ENCODE results near the gene ATRIP. TPM values are rescaled to one million over a fixed set of nuclear protein-coding genes. Genes with fewer than 3 reads are reported as not detected.

ATRIP gene
- total and polyA plus RNA-seq, 2 donors = 6.2 to 8.4 TPM

DNA sequence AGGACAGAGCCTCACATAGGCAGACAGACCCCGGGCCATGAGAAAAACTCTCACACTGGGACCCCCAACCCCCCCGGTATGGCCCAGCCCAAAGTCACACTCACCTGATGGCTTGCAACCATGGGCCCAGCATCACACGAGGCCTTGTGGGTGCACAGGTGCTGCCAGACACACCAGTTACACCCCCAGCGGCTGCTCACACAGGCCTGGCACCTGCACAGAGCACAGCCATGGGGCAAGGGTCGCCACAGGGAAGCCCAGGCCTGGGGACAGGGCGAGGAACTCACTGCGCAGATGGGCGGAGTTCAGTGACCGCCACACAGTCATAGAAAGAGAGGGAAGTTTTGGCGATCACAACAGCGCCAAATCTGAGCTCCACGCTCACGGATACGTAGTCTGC, 26.0 kb upstream of the ATRIP start:
- 94% methylated on average over 14 of the region's 14 CpGs for WGBS
- H3K27ac ChIP-seq (ENCODE audit: low read depth in 1 of 2, low read length in 1 of 2) = no peak overlapping the region

DNA sequence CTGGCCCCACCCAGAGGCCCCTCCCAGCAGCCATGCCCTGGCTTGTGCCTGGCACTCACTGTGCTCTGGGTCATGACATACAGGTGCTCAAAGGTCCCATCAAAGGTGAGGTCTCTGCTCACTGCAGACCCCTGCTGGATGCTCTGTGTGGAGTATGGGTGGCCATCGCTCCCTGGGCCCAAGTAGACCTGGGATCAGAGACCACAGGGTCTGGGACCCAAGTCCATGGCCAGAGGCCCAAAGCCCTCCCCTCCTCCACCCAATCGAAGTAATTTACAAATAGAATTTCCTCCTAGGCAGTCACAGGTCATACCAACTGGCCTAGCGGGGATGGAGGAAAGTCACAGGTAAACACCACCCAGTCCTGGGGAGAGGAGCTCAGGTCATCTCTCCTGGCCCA, 24.3 kb upstream of the ATRIP start:
- Histone ChIP-seq H3K4me1 (ENCODE audit: control insufficient read depth in 2 of 2, insufficient read depth in 2 of 2, low read length in 2 of 2) (peaks cover 0 to 11% of the 10 kb centered on the region in 2 donors), H3K9me3 (ENCODE audit: control insufficient read depth in 2 of 2, insufficient read depth in 1 of 2, low read length in 1 of 2) (no peaks in the 10 kb centered on the region), H3K27me3 (ENCODE audit: control insufficient read depth in 2 of 2, insufficient read depth in 1 of 2, low read length in 1 of 2) (peaks cover 0 to 13% of the 10 kb centered on the region in 2 donors), H3K4me3 (ENCODE audit: low read length in 2 of 2) (no peak overlapping the region), H3K36me3 (ENCODE audit: control insufficient read depth in 2 of 2, insufficient read depth in 2 of 2, low read length in 1 of 2) (peaks cover 0 to 4% of the 10 kb centered on the region in 2 donors), H3K27ac (ENCODE audit: low read depth in 1 of 2, low read length in 1 of 2) (no peak overlapping the region)
- 95% methylated on average over 3 of the region's 3 CpGs for WGBS
- DNase-seq (ENCODE audit: low read depth in 6 of 9, low spot score in 9 of 9) = no peak

More for the DNA sequence above, 26.0 kb upstream of the ATRIP start:
- H3K9me3 ChIP-seq (ENCODE audit: control insufficient read depth in 2 of 2, insufficient read depth in 1 of 2, low read length in 1 of 2) = no peaks in the 10 kb centered on the region
- H3K4me1 ChIP-seq (ENCODE audit: control insufficient read depth in 2 of 2, insufficient read depth in 2 of 2, low read length in 2 of 2) = peaks cover 0 to 11% of the 10 kb centered on the region in 2 donors
- H3K36me3 ChIP-seq (ENCODE audit: control insufficient read depth in 2 of 2, insufficient read depth in 2 of 2, low read length in 1 of 2) = peaks cover 0 to 4% of the 10 kb centered on the region in 2 donors
- no peak for DNase-seq (ENCODE audit: low read depth in 6 of 9, low spot score in 9 of 9)
- no peak overlapping the region for H3K4me3 ChIP-seq (ENCODE audit: low read length in 2 of 2)
- no peaks in the 10 kb centered on the region for H3K27me3 ChIP-seq (ENCODE audit: control insufficient read depth in 2 of 2, insufficient read depth in 1 of 2, low read length in 1 of 2)

DNA sequence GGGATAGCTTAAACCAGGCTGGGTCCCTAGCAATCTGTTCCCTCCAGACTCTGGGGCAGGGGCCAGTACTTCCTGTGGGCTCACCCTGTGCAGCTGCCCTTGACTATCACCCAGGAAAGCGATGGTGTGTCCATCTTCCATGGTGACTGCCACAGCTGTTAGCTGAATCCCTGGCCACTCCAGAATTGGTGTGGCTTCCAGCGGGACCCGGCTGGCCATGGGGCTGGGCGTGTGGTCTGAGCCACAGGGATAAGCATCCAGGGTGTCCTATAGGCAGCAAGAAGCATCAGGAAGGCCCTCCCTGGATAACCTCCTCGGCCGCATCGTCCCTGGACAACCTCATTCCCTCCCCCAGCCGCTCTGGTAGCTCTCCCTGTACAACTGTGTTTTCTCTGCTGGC, 23.9 kb upstream of the ATRIP start:
- peaks cover 0 to 4% of the 10 kb centered on the region in 2 donors for H3K36me3 ChIP-seq (ENCODE audit: control insufficient read depth in 2 of 2, insufficient read depth in 2 of 2, low read length in 1 of 2)
- H3K4me1 ChIP-seq (ENCODE audit: control insufficient read depth in 2 of 2, insufficient read depth in 2 of 2, low read length in 2 of 2) = peaks cover 0 to 11% of the 10 kb centered on the region in 2 donors
- H3K27ac ChIP-seq (ENCODE audit: low read depth in 1 of 2, low read length in 1 of 2) = no peak overlapping the region
- DNase-seq (ENCODE audit: low read depth in 6 of 9, low spot score in 9 of 9) = no peak
- H3K27me3 ChIP-seq (ENCODE audit: control insufficient read depth in 2 of 2, insufficient read depth in 1 of 2, low read length in 1 of 2) = peaks cover 0 to 18% of the 10 kb centered on the region in 2 donors
- WGBS = over 99% methylated on average over 8 of the region's 8 CpGs
- H3K4me3 ChIP-seq (ENCODE audit: low read length in 2 of 2) = no peak overlapping the region
- H3K9me3 ChIP-seq (ENCODE audit: control insufficient read depth in 2 of 2, insufficient read depth in 1 of 2, low read length in 1 of 2) = no peaks in the 10 kb centered on the region

DNA sequence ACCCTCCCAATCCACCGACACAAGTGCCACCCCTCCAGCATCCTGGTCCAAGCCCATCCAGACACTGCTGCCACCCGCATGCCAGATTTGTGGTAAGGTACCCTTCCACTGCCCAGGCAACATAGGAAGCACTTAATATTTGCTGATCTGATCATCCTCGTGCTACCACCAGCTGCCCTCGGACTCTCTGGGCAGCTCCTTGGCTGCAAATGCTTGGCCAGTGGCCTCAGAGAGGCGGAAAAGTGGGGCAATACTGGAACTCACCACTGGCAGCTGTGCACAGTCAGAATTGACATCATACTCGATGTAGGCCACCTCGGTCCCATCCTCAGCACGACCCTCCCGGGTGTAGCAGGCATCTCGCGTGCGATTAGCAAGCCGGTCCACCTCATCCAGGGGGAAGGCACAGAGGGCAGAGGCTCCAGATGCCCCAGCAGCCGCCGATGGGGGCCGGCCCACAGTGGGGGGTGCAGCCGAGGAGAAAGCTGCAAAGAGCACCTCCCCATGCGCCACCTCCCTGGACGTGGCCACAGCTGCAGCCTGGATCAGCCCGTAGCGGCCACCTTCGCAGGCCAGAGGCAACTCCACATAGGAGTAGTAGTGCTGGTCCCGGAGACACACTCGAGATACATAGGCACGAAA, 23.2 kb upstream of the ATRIP start:
- no peak for DNase-seq (ENCODE audit: low read depth in 6 of 9, low spot score in 9 of 9)
- no peak overlapping the region for H3K4me3 ChIP-seq (ENCODE audit: low read length in 2 of 2)
- peaks cover under 1 to 11% of the 10 kb centered on the region in 2 donors for H3K4me1 ChIP-seq (ENCODE audit: control insufficient read depth in 2 of 2, insufficient read depth in 2 of 2, low read length in 2 of 2)
- no peak overlapping the region for H3K27ac ChIP-seq (ENCODE audit: low read depth in 1 of 2, low read length in 1 of 2)
- peaks cover 2 to 24% of the 10 kb centered on the region in 2 donors for H3K27me3 ChIP-seq (ENCODE audit: control insufficient read depth in 2 of 2, insufficient read depth in 1 of 2, low read length in 1 of 2)
- 97% methylated on average over 25 of the region's 25 CpGs for WGBS
- H3K9me3 ChIP-seq (ENCODE audit: control insufficient read depth in 2 of 2, insufficient read depth in 1 of 2, low read length in 1 of 2) = no peaks in the 10 kb centered on the region
- H3K36me3 ChIP-seq (ENCODE audit: control insufficient read depth in 2 of 2, insufficient read depth in 2 of 2, low read length in 1 of 2) = peaks cover 0 to 4% of the 10 kb centered on the region in 2 donors

DNA sequence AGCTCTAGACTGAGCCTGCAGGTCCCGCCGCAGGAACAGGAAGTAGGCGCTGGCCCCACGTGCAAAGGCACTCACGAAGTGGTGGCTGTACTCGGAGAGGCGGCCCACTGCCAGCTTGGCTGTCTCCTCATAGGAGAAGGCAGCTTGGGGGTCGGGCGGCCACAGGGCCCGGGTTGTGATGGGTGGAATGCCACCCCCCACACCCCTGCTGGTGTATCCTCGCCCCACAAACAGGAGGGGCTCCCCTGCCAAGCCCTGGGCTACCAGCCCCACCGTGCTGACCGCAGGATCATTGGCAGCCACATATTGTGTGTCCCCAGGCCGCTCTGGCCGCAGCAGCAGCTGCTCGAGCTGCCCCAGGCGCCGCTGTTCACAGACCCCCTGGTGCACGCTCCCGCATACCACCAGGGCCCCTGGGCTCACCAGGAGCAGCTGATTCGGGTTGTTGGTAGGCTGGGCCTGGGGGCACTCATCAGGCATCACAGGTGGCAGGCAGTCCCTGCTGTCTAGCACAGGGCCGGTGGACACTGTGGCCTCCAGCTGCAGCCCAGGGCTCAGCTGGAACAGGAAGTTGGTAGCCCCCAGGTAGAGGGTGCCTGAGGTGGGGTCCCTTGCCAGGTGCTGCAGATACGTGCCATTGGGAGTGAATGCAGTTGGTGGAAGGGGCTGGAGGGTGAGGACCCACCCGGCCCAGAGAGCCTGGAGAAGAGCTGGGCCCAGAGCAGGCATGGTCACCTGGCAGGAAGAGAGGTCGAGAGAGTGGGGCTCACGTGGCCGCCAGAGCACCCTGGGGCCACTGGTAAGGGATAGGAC, 22.4 kb upstream of the ATRIP start:
- H3K9me3 ChIP-seq (ENCODE audit: control insufficient read depth in 2 of 2, insufficient read depth in 1 of 2, low read length in 1 of 2) = no peaks in the 10 kb centered on the region
- H3K27me3 ChIP-seq (ENCODE audit: control insufficient read depth in 2 of 2, insufficient read depth in 1 of 2, low read length in 1 of 2) = peaks cover 4 to 32% of the 10 kb centered on the region in 2 donors
- peaks cover 0 to 4% of the 10 kb centered on the region in 2 donors for H3K36me3 ChIP-seq (ENCODE audit: control insufficient read depth in 2 of 2, insufficient read depth in 2 of 2, low read length in 1 of 2)
- WGBS = 94% methylated on average over 27 of the region's 27 CpGs
- no peak for DNase-seq (ENCODE audit: low read depth in 6 of 9, low spot score in 9 of 9)
- no peak overlapping the region for H3K27ac ChIP-seq (ENCODE audit: low read depth in 1 of 2, low read length in 1 of 2)
- H3K4me3 ChIP-seq (ENCODE audit: low read length in 2 of 2) = no peak overlapping the region
- H3K4me1 ChIP-seq (ENCODE audit: control insufficient read depth in 2 of 2, insufficient read depth in 2 of 2, low read length in 2 of 2) = peaks cover 4 to 11% of the 10 kb centered on the region in 2 donors

DNA sequence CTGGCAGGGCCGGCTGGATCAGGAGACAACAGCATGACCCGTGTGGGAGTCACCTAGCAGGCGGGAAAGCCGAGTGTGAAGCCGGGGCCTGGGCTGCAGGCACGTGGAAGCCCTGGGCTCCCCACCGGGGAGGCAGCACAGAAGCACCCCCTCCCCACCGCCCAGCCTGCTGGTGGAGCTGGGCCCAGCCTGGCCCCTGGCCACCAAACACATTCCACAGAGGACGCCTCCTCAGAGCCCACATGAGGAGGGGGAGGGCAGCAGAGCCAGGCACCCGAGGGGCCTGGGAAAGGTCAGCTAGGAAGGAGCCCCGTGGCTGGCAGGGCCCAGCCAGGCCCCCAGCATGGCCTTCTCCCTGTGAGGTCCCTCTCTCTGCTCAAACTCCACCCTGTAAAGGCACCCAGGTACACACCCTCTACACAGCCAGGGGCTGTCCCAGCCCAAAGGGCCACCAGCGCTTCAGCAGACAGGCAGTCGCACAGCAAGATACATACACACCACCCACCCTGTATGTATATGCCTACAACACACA, 21.2 kb upstream of the ATRIP start:
- Histone ChIP-seq H3K36me3 (ENCODE audit: control insufficient read depth in 2 of 2, insufficient read depth in 2 of 2, low read length in 1 of 2) (peaks cover 0 to 4% of the 10 kb centered on the region in 2 donors), H3K9me3 (ENCODE audit: control insufficient read depth in 2 of 2, insufficient read depth in 1 of 2, low read length in 1 of 2) (peaks cover 0 to 3% of the 10 kb centered on the region in 2 donors), H3K27me3 (ENCODE audit: control insufficient read depth in 2 of 2, insufficient read depth in 1 of 2, low read length in 1 of 2) (peaks cover 4 to 42% of the 10 kb centered on the region in 2 donors), H3K27ac (ENCODE audit: low read depth in 1 of 2, low read length in 1 of 2) (no peak overlapping the region), H3K4me1 (ENCODE audit: control insufficient read depth in 2 of 2, insufficient read depth in 2 of 2, low read length in 2 of 2) (peaks cover 9 to 19% of the 10 kb centered on the region in 2 donors), H3K4me3 (ENCODE audit: low read length in 2 of 2) (no peak overlapping the region)
- 94% methylated on average over 13 of the region's 13 CpGs for WGBS
- no peak for DNase-seq (ENCODE audit: low read depth in 6 of 9, low spot score in 9 of 9)

DNA sequence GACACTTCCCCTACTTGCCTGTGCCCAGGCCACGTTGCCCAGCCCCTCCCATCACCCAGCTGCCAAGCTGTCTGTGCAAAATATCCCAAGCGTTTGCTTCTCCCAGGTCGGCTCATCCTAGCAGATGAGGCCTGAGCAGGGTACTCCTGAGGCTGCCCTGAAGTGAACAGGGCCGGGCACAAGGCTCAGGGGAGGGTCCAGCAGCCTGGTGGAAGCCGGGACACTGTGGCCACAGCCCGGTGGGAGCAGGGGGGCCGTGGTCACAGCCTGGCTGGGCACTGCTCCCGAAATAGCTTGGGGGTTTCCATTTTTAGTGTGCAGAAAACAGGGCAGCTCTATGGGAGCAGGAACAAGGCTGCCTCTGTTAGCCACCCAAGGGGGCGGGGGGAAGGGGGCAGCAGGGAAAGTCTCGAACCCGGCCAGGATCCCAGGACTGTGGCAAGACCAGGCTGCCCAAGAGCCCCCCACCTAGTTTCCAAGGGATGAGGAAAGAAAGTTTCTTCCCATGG, 20.1 kb upstream of the ATRIP start:
- no peak overlapping the region for H3K27ac ChIP-seq (ENCODE audit: low read depth in 1 of 2, low read length in 1 of 2)
- H3K4me1 ChIP-seq (ENCODE audit: control insufficient read depth in 2 of 2, insufficient read depth in 2 of 2, low read length in 2 of 2) = peaks cover 9 to 26% of the 10 kb centered on the region in 2 donors
- WGBS = 89% methylated on average over 11 of the region's 11 CpGs
- no peak for DNase-seq (ENCODE audit: low read depth in 6 of 9, low spot score in 9 of 9)
- peaks cover 4 to 44% of the 10 kb centered on the region in 2 donors for H3K27me3 ChIP-seq (ENCODE audit: control insufficient read depth in 2 of 2, insufficient read depth in 1 of 2, low read length in 1 of 2)
- no peak overlapping the region for H3K4me3 ChIP-seq (ENCODE audit: low read length in 2 of 2)
- peaks cover 0 to 3% of the 10 kb centered on the region in 2 donors for H3K9me3 ChIP-seq (ENCODE audit: control insufficient read depth in 2 of 2, insufficient read depth in 1 of 2, low read length in 1 of 2)
- H3K36me3 ChIP-seq (ENCODE audit: control insufficient read depth in 2 of 2, insufficient read depth in 2 of 2, low read length in 1 of 2) = no peaks in the 10 kb centered on the region

DNA sequence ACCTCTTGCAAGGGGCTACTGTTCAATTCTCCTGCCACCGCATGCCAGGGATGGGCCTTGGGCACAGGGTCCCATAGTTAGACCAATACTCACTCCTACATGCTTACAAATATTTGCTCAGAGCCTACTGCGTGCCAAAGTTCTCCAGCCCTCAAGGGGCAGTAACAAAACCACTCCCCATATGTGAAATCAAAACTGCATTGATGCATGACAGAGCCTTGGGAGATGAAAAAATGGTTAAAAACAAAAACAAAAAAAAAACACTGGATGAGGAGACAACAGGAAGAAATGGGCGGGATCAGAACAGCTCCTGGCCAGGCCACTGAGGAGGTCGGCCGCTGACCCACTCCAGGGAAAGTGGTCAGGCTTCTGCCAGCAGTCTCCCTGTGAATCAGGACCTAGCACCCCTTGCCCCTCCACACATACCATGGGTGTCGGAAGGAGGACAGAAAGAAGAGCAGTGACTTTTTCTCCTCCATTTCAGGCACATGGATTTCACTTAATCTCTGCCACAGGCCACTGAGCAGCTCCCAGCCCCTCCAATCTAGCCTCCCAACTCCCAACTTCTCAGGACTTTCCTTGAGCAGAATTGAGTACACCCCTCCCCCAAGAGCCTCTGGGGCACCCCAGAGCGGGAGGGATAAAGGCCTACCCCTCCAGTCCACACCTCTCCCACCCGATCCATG, 19.4 kb upstream of the ATRIP start:
- 93% methylated on average over 8 of the region's 8 CpGs for WGBS
- H3K36me3 ChIP-seq (ENCODE audit: control insufficient read depth in 2 of 2, insufficient read depth in 2 of 2, low read length in 1 of 2) = peaks cover 0 to under 1% of the 10 kb centered on the region in 2 donors
- no peak overlapping the region for H3K4me3 ChIP-seq (ENCODE audit: low read length in 2 of 2)
- H3K9me3 ChIP-seq (ENCODE audit: control insufficient read depth in 2 of 2, insufficient read depth in 1 of 2, low read length in 1 of 2) = peaks cover 0 to 3% of the 10 kb centered on the region in 2 donors
- H3K27ac ChIP-seq (ENCODE audit: low read depth in 1 of 2, low read length in 1 of 2) = no peak overlapping the region
- DNase-seq (ENCODE audit: low read depth in 6 of 9, low spot score in 9 of 9) = no peak
- H3K4me1 ChIP-seq (ENCODE audit: control insufficient read depth in 2 of 2, insufficient read depth in 2 of 2, low read length in 2 of 2) = peaks cover 9 to 22% of the 10 kb centered on the region in 2 donors
- H3K27me3 ChIP-seq (ENCODE audit: control insufficient read depth in 2 of 2, insufficient read depth in 1 of 2, low read length in 1 of 2) = peaks cover 4 to 44% of the 10 kb centered on the region in 2 donors
